IPS DF 6.9 (cell line): Measurements from ENCODE around the gene YY1AP1.
"Not testable (repeated sequence)": the region's sequence is repeated elsewhere in the genome, so short reads cannot be mapped to it uniquely, and the experiment has no call there.

Source experiments
- DNase-seq: peaks from one replicate; pipeline ENCODE4 v3.0.0-alpha.2; 2013; ENCODE audit warnings: low read depth, low spot score
- H3K27ac ChIP-seq: one replicate; pipeline ENCODE4 v1.5.1; 2013; ENCODE audit warnings: low read length, control low read depth
- H3K27me3 ChIP-seq: 2 replicates; pipeline ENCODE4 v1.6.1; 2013; ENCODE audit warnings: mild to moderate bottlenecking, low read length; ENCODE audit not compliant: control insufficient read depth, insufficient read depth
- H3K36me3 ChIP-seq: 2 replicates; pipeline ENCODE4 v1.6.1; 2013; ENCODE audit warnings: low read length; ENCODE audit not compliant: control insufficient read depth, insufficient read depth
- H3K4me1 ChIP-seq: 2 replicates; pipeline ENCODE4 v1.6.1; 2013; ENCODE audit warnings: low read length; ENCODE audit not compliant: control insufficient read depth, insufficient read depth
- H3K4me3 ChIP-seq: 2 replicates; pipeline ENCODE4 v1.5.1; 2013; ENCODE audit warnings: mild to moderate bottlenecking, low read length
- H3K9me3 ChIP-seq: 2 replicates; pipeline ENCODE4 v1.6.1; 2013; ENCODE audit warnings: low read length, inconsistent platforms; ENCODE audit not compliant: control insufficient read depth, insufficient read depth
- WGBS: extraction: QIAGEN DNeasy Blood & Tissue Kit; methylation state at CpG from one replicate; pipeline ENCODE4 v1.1.7; 2013; ENCODE audit warnings: mixed read lengths, missing lambda C conversion rate; ENCODE audit not compliant: insufficient read length, insufficient coverage; 5-methylcytosine and 5-hydroxymethylcytosine counted together

The YY1AP1 gene

DNA sequence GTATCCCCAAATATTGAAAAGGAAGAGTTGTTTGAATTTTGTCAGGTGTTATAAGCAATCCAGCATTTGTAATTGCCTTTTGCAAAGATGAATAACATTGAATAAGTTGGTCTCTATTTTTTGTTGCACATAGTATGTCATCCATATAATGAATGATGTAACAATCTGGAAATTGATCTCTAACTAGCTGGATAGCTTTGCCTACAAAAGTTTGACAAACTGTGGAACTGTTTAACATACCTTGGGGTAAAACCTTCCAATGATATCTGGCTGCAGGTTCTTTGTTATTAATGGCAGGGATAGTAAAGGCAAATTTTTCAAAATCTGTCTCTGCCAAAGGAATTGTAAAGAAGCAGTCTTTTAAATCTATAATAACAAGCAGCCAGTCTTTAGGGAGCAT lies 8.0 kb upstream of the YY1AP1 start:
- H3K36me3 ChIP-seq, result no peaks in the 10 kb centered on the region
- no peak for DNase-seq
- no peaks in the 10 kb centered on the region for H3K27me3 ChIP-seq
- H3K4me3 ChIP-seq, result no peak overlapping the region
- peaks cover 1% of the 10 kb centered on the region for H3K4me1 ChIP-seq
- no peaks in the 10 kb centered on the region; the same call in 1 of the 2 replicates for H3K9me3 ChIP-seq
- no peak overlapping the region for H3K27ac ChIP-seq

DNA sequence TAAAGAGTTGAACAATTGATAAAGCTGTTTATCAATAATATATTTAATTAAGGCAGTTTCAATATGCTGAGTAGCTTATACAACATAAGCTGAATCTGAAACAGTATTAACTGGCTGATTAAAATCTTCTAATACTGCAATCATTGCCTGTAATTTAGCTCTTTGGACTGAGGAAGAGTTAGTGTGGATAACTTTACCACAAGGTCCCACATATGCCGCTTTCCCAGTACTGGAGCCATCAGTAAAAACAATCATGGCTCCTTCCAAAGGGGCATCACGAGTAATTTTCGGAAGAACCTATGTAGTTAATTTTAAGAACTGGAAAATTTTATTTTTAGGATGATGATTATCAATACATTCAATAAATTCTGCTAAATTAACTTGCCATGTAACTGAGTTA lies 7.0 kb upstream of the YY1AP1 start:
- Histone ChIP-seq H3K36me3 (no peaks in the 10 kb centered on the region), H3K9me3 (no peaks in the 10 kb centered on the region; the same call in 1 of the 2 replicates), H3K4me1 (peaks cover 1% of the 10 kb centered on the region), H3K4me3 (no peak overlapping the region), H3K27ac (no peak overlapping the region), H3K27me3 (no peaks in the 10 kb centered on the region)
- WGBS, result no CpG with 5 or more reads among the region's 3 CpGs
- no peak for DNase-seq

DNA sequence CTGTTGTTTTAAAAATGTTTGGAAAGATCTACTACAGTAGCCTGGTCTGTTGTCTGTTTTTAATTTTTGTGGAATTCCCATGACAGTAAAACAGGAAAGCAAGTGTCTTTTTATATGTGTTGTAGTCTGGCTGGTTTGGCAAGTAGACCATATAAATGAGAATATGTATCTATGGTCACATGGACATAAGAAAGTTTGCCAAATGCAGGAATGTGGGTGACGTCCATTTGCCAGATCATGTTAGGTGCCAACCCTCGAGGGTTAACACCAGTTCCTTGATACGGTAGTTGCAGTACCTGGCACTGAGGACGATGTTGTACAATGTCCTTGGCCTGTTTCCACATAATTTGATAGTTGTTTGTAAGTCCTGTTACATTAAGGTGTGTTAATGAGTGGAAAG lies 6.5 kb upstream of the YY1AP1 start:
- Histone ChIP-seq H3K9me3 (no peaks in the 10 kb centered on the region; the same call in 1 of the 2 replicates), H3K27ac (no peak overlapping the region), H3K36me3 (no peaks in the 10 kb centered on the region), H3K4me3 (no peak overlapping the region), H3K4me1 (peaks cover 1% of the 10 kb centered on the region), H3K27me3 (no peaks in the 10 kb centered on the region)
- DNase-seq, result no peak
- WGBS, result no CpG with 5 or more reads among the region's 4 CpGs

DNA sequence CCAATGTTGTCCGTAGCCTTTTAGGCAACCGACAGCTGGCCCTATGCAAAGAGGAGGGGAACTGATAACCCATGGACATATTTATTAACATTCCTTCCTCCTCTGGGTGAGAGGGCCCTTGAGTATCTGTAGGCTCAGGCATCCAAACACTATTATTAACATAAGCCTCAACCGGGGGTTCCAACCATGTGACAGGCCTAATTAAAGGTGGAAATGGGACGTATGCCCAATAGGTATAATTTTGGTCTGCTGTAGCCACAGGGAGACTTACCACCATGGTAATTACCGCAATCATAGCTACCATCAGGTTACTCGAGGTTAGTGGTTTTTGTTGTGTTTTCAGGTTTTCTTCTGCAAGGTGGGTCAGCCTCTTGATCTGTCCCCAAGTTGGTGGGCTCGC lies 5.6 kb upstream of the YY1AP1 start:
- Histone ChIP-seq H3K4me1 (peaks cover 1% of the 10 kb centered on the region), H3K4me3 (no peak overlapping the region), H3K27ac (no peak overlapping the region), H3K27me3 (no peaks in the 10 kb centered on the region), H3K36me3 (no peaks in the 10 kb centered on the region), H3K9me3 (no peaks in the 10 kb centered on the region; the same call in 1 of the 2 replicates)
- DNase-seq, result no peak
- WGBS, result no CpG with 5 or more reads among the region's 7 CpGs

DNA sequence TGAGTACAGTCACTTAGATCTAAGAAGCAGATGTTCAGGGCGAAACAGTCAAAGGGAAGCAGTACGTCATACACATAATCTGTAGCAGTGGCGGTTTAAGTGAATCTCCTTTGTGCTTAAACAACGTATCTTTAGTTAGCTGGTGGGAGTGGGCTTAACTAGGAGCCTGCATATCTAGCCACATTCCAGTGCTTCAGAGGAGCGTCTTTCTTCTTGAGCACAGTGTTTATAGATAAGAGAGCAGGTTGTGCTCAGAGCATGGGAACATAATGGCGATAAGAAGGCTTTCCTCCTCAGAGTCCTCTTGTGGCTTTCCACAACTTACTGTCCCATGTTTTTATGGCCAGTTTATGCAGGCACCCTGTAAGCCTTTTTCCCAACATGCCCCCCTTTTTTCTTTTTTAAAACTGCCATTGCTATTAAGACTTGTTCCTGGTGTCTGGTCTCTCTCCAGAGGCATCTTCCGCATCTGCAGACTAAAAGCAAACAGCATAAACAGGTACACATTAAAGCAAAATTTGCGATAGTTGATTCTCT lies 3.5 kb upstream of the YY1AP1 start:
- no peak for DNase-seq
- no peak overlapping the region for H3K4me3 ChIP-seq
- peaks cover 1% of the 10 kb centered on the region for H3K4me1 ChIP-seq
- no CpG with 5 or more reads among the region's 8 CpGs for WGBS
- H3K9me3 ChIP-seq, result no peaks in the 10 kb centered on the region; the same call in 1 of the 2 replicates
- no peaks in the 10 kb centered on the region for H3K27me3 ChIP-seq
- H3K36me3 ChIP-seq, result no peaks in the 10 kb centered on the region
- no peak overlapping the region for H3K27ac ChIP-seq

DNA sequence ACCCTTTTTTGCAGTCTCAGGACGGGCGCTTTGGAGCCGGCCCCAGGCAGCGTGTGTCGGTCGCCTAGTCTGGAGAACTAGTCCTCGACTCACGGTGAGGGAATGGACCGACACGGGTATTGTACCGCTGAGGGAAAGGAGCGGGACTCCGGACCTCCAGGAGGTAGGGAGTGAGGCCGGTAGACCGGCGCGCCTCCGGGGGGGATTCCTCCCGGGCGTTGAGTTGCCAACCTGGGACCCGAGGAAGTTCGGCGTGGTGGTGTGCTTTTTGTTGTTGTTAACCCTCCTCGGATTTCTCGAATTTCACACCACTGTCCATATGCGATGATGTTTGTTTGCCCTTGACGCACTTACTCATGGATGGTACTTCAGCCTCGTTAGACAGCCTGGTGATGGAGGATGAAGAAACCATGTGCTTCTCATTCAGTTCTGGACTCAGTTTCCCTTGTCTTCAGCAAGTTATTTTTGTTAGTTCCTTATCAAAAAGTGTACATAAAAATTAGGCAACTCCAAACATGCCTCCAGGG lies 570 bp upstream of the YY1AP1 start, which contains the start of gene DAP3:
DAP3 (plus strand) TSS at position 11 of the 527 bp plus-strand sequence. CDS start 20,689 bp downstream, outside the sequence.
- H3K9me3 ChIP-seq, H3K27me3 ChIP-seq, H3K27ac ChIP-seq, H3K36me3 ChIP-seq, H3K4me1 ChIP-seq, DNase-seq: not testable (repeated sequence)
- peak within 1 kb of the TSS; percentile 54 for H3K4me3 ChIP-seq
- no CpG with 5 or more reads among the region's 28 CpGs for WGBS

DNA sequence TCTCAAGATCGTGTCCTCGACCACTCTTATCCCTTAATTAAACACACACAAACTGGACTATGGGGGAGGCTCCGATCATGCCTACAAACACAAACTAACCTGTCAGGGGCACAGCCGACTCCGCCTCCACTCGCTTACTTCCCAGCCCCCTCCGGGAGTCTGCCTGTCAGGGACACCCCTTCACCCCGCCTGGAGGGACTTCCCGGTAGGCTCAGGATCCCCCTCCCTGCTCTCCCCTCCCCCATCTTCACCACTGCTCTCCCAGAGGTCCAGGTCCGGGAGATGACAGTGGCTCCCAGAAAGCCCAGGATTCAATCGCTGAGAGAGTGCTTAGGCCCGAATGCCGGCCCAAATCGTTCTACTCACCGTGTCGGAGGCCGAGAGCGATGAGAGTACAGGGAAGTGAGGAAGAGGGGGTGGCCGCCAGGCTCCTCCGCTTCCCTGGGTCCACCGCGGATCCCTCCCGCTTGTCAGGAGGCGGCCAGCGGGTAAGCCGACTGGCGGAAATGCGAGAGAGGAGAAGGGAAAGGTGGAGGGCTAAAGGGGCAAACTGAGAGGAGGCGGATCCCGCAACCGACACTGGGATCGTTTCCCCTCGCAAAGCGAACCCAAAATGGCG lies 760 bp downstream of the YY1AP1 start:
- peak overlapping the region; percentile 54 for H3K4me3 ChIP-seq
- not testable (repeated sequence) for H3K4me1 ChIP-seq, H3K36me3 ChIP-seq, DNase-seq, H3K9me3 ChIP-seq, H3K27ac ChIP-seq, H3K27me3 ChIP-seq
- no CpG with 5 or more reads among the region's 35 CpGs for WGBS

DNA sequence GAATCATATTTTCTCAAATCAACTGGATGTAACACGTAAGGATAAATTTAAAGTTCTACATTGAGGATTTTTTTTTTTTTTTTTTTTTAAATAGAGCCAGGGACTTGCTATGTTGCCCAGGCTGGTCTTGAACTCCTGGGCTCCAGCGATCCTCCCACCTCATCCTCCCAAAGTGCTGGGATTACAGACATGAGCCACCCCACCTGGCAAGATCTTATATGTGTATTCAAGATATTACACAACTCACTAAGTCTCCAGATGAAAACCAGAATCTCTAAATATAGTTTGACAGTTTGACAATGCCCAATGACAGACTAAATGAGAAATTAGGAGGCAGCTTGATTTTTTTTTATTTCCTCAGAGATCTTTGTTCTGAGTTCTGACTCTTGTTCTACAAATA lies 6.8 kb downstream of the YY1AP1 start:
- peaks cover 5% of the 10 kb centered on the region; the same call in 1 of the 2 replicates for H3K36me3 ChIP-seq
- H3K27ac ChIP-seq, result no peak overlapping the region
- H3K4me3 ChIP-seq, result no peak overlapping the region
- WGBS, result no CpG with 5 or more reads among the region's 2 CpGs
- no peaks in the 10 kb centered on the region for H3K4me1 ChIP-seq
- no peak for DNase-seq
- H3K27me3 ChIP-seq, result no peaks in the 10 kb centered on the region
- H3K9me3 ChIP-seq, result no peaks in the 10 kb centered on the region

DNA sequence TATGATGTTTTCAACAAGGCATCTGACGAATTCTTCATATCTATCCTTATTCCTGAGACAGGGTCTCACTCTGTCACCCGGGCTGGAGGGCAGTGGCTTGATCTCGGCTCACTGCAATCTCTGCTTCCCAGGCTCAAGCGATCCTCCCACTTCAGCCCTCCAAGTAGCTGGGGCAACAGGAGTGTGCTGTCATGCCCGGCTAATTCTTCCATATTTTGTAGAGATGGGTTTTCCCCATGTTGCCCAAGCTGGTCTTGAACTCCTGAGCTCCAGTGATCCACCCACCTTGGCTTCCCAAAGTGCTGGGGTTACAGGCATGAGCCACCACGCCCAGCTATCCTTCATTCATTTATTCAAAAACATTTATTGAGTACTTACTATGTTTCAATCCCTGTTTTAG lies 8.0 kb downstream of the YY1AP1 start:
- peaks cover 14% of the 10 kb centered on the region; the same call in 1 of the 2 replicates for H3K36me3 ChIP-seq
- H3K27ac ChIP-seq, result no peak overlapping the region
- H3K9me3 ChIP-seq, result no peaks in the 10 kb centered on the region
- H3K4me3 ChIP-seq, result no peak overlapping the region
- no peak for DNase-seq
- no peaks in the 10 kb centered on the region for H3K27me3 ChIP-seq
- no CpG with 5 or more reads among the region's 6 CpGs for WGBS
- H3K4me1 ChIP-seq, result no peaks in the 10 kb centered on the region

DNA sequence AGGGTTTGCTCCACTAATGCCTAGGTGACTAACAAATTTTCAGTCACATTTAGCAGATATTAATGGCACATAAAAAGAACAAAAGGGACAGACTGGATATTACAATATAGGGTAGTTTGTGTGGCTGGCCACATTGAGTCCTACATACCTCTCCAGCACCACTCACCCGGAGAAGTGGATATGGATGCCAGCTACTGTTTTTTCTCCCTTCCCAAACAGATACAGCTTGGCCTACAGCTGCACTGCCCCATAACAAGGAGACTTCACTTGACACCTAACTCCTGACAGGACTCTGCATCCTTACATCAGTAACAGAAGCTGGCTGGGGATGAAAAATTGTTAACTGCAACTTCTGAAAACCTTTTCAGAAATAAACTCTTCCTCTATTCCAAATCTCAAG lies 9.6 kb downstream of the YY1AP1 start:
- not testable (repeated sequence) for H3K4me3 ChIP-seq, H3K4me1 ChIP-seq, H3K27me3 ChIP-seq, DNase-seq, H3K9me3 ChIP-seq, H3K27ac ChIP-seq
- peaks cover 16% of the 10 kb centered on the region; the same call in 1 of the 2 replicates for H3K36me3 ChIP-seq
- no CpG with 5 or more reads among the region's 1 CpG for WGBS

DNA sequence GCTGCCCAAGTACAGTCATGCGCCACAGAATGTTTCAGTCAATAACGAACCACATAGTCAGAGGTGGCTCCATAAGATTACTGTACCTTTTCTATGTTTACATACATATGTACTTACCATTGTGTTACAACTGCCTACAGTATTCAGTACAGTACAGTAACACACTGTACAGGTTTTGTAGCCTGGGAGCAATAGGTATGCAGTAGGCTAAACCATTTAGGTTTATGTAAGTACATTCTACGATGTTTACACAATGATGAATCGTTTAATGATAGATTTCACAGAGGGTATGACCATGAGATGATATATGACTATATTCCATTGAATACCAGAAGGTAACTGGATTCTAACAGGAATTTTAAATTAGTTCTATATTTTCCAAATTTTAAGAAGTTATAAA lies 10.5 kb downstream of the YY1AP1 start:
- no peaks in the 10 kb centered on the region for H3K4me1 ChIP-seq
- WGBS, result no CpG with 5 or more reads among the region's 4 CpGs
- no peaks in the 10 kb centered on the region for H3K9me3 ChIP-seq
- peaks cover 18% of the 10 kb centered on the region; the same call in 1 of the 2 replicates for H3K36me3 ChIP-seq
- no peak overlapping the region for H3K4me3 ChIP-seq
- no peak overlapping the region for H3K27ac ChIP-seq
- no peaks in the 10 kb centered on the region for H3K27me3 ChIP-seq
- no peak for DNase-seq
